ENCODE results near the gene HIF1AN. TPM values are rescaled to one million over a fixed set of nuclear protein-coding genes. Genes with fewer than 3 reads are reported as not detected.

Gene HIF1AN
- total RNA-seq, 1 donor from 2014 or later, result 16.9 TPM

DNA sequence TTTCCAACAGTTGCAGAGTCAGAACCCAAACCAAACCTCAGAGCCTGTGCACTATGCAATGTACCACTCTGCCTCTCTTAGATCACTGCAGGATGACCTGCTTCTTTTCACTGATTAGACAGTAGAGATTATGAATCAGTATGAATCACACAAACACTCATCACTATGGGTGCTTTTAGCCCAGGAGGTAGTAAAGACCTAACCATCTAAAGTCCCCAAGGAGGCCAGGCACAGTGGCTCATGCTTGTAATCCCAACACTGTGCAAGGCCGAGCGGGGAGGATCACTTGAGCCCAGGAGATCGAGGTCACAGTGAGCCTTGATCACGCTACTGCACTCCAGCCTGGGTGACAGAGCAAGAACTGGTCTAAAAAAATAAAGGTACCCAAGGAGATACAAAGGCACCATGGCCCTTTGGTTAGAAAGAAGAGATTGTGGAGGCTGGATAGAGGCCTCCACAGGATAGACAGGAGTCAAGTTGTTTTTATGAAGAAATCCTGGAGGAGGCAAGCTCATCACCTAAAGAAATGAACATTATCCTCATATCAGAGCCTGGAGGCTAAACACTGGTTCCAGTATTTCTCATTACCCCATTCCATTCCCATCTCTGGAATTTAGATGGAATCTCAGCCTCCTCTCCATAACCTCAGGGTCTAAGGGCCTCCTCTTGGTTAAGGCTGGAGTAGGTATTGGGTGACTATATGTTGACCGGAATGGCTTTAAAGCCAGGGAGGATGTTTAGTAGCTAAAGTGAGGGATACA is 29.0 kb upstream of the HIF1AN start:
- no peak for DNase-seq (ENCODE audit: extremely low spot score in 2 of 2)
- Histone ChIP-seq H3K4me3 (no peak overlapping the region), H3K27me3 (no peaks in the 10 kb centered on the region), H3K36me3 (peaks cover 0 to 19% of the 10 kb centered on the region in 2 donors), H3K9me3 (no peaks in the 10 kb centered on the region), H3K27ac (no peak overlapping the region), H3K4me1 (no peaks in the 10 kb centered on the region)
- intact Hi-C loops (cut with DNase I), result no loop called here
- no peak for TF ChIP-seq POLR2AphosphoS5 (IDR thresholded peaks at IDR 0.05; ENCODE audit: insufficient read depth in 1 of 2, low read depth in 1 of 2)

DNA sequence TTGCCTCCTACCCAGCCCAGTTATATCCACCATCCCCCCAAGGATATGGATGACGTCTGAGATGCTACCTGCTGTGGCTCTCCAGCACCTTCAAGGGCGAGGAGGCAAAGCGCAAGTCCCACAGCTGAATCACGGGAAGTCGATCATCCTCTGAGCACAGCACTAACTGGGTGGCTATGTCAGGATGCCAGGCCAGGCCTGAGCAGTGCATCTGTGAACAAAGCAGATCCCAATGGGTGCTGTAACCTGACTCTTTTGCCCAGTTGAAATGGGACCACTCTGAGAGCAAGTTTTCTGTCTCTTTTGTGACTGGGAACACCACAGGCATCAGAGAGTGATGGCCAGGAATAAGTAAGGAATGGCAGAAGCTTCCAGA is 28.4 kb upstream of the HIF1AN start:
- H3K36me3 ChIP-seq, result peaks cover 0 to 20% of the 10 kb centered on the region in 2 donors
- no peaks in the 10 kb centered on the region for H3K9me3 ChIP-seq
- no peak for DNase-seq (ENCODE audit: extremely low spot score in 2 of 2)
- TF ChIP-seq POLR2AphosphoS5 (IDR thresholded peaks at IDR 0.05; ENCODE audit: insufficient read depth in 1 of 2, low read depth in 1 of 2), result no peak
- no peak for TF ChIP-seq CTCF (IDR thresholded peaks at IDR 0.05)
- no peak for TF ChIP-seq POLR2A (IDR thresholded peaks at IDR 0.05)
- intact Hi-C loops (cut with DNase I), result no loop called here
- no peaks in the 10 kb centered on the region for H3K27me3 ChIP-seq
- H3K4me3 ChIP-seq, result no peak overlapping the region
- H3K27ac ChIP-seq, result no peak overlapping the region
- H3K4me1 ChIP-seq, result no peaks in the 10 kb centered on the region

DNA sequence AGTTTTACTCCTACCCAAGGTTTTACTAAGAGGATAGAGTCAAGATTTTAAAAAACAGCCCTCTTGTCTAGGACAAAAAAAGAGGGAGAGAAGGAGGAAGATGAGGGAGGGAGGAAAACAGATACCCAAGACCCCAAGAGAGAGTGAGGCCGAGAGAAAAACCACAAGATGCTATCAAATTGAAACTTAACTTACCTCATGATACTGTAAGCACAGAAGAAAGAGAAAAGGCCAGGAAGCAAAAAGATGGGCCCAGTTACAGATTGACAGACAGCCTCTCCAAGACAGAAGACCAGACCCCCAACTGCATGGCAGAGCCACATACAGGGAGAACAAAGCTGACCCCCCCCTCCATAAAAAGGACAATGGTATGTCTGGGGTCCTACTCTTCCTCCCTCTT is 27.5 kb upstream of the HIF1AN start:
- TF ChIP-seq CTCF (IDR thresholded peaks at IDR 0.05) (no peak), POLR2AphosphoS5 (IDR thresholded peaks at IDR 0.05; ENCODE audit: insufficient read depth in 1 of 2, low read depth in 1 of 2) (no peak), POLR2A (IDR thresholded peaks at IDR 0.05) (no peak)
- Histone ChIP-seq H3K27ac (no peak overlapping the region), H3K27me3 (no peaks in the 10 kb centered on the region), H3K4me3 (no peak overlapping the region), H3K9me3 (no peaks in the 10 kb centered on the region), H3K36me3 (peaks cover 0 to 22% of the 10 kb centered on the region in 2 donors), H3K4me1 (no peaks in the 10 kb centered on the region)
- DNase-seq (ENCODE audit: extremely low spot score in 2 of 2), result no peak
- intact Hi-C loops (cut with DNase I), result no loop called here

DNA sequence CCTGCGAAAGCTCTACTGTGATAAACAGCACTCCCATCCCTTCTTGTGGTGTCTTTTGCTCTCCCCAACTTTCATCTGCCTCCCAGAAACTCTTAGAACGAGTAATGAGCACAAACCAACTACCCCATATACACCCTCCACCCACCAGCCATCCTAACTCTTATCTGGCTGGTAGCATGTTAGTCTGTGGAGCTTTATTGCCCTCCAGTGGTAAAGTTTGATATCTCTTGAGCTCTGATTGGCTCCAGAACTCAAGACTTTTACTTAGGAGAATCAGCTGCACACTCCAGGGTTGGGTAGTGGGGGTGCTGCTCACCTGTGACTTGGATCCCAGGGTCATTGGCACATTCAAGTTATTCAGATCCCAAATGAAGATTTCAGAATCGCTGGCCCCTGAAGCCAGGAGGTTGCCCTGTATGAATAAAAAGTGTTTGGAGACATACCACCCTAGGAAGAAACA is 27.0 kb upstream of the HIF1AN start:
- intact Hi-C loops (cut with DNase I), result no loop called here
- H3K36me3 ChIP-seq, result peaks cover 0 to 22% of the 10 kb centered on the region in 2 donors
- no peak for TF ChIP-seq POLR2AphosphoS5 (IDR thresholded peaks at IDR 0.05; ENCODE audit: insufficient read depth in 1 of 2, low read depth in 1 of 2)
- no peak for TF ChIP-seq CTCF (IDR thresholded peaks at IDR 0.05)
- no peak for TF ChIP-seq POLR2A (IDR thresholded peaks at IDR 0.05)
- no peaks in the 10 kb centered on the region for H3K9me3 ChIP-seq
- H3K27ac ChIP-seq, result no peak overlapping the region
- H3K27me3 ChIP-seq, result no peaks in the 10 kb centered on the region
- DNase-seq (ENCODE audit: extremely low spot score in 2 of 2), result no peak
- H3K4me3 ChIP-seq, result no peak overlapping the region
- no peaks in the 10 kb centered on the region for H3K4me1 ChIP-seq

DNA sequence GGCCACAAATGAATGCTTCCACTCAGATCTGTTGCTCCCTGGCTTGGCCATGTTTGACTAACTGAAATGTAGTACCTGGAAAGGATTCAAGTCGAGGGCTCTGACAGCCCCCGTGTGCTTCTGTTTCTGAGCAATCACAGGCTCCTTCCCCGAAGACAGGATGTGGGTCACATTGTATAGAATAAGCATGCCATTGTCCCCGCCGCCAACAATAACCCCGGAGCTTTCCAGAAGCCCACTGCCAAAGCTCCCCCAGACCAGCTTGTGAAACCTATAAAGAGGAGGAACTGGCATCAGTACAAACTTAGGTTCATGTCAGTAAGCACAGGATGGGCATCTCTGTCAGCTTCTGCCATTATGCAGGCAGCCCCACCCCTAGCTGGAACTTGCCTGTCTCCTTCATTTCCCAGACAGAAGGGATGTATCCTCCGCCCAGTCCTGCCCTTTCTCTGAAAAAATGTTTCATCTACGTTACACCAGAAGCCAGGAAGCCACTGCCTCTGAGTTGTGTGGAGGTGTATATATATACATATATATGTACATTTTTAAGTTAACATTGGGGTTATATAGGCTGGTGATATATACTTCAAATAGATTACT is 26.4 kb upstream of the HIF1AN start:
- Histone ChIP-seq H3K4me1 (no peaks in the 10 kb centered on the region), H3K27ac (no peak overlapping the region), H3K36me3 (peaks cover 0 to 22% of the 10 kb centered on the region in 2 donors), H3K9me3 (no peaks in the 10 kb centered on the region), H3K27me3 (no peaks in the 10 kb centered on the region), H3K4me3 (no peak overlapping the region)
- intact Hi-C loops (cut with DNase I), result no loop called here
- TF ChIP-seq POLR2AphosphoS5 (IDR thresholded peaks at IDR 0.05; ENCODE audit: insufficient read depth in 1 of 2, low read depth in 1 of 2), result no peak
- no peak for TF ChIP-seq POLR2A (IDR thresholded peaks at IDR 0.05)
- no peak for TF ChIP-seq CTCF (IDR thresholded peaks at IDR 0.05)
- DNase-seq (ENCODE audit: extremely low spot score in 2 of 2), result no peak
